HG03175 (cell line): ENCODE measurements around the gene ASIC4.

Source experiments
- ATAC-seq: cut with Tn5 transposase; IDR thresholded peaks from one replicate; pipeline ENCODE4 v1.9.1; 2021; ENCODE audit warnings: mild to moderate bottlenecking, moderate library complexity; ENCODE audit not compliant: unreplicated experiment

The ASIC4 gene

DNA sequence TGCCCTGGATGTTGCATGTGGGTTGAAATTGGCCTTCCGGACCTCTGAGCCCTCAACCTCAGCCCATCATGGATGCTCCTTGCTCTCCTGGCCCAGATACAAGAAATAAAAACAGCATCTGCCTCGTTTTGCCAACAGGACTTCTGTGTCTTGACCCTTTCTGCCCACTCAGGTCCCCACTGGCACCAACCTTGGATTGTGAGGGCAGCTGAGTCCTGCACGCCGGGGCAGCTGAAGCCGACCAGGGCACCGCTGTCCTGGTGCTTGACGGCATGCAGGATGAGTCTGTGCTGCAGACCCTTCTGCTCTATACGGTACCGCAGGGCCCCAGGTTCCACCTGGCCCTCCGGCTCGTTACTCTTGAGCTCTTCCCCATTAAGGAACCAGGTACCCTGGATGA is 52.4 kb downstream of the ASIC4 start:
- ATAC-seq = no peak

DNA sequence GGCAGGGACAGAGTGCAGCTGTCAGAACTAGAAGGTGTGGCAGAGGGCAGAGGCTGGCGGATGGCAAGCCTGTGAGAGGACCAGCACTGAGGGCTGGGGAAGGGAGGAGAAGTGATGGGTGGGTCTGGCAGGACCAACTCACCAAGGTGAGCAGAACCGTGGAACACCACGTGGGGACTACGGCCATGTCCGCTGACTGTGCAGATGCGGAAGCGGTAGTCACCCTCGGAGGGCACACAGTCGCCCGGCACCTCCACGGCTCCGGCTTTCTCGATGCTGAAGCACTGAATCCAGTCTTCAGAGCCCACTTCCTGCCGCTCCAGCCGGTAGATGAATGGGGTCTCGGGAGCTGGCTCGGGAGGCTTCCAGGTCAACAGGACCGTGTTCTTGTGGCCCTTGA is 52.8 kb downstream of the ASIC4 start:
- no peak for ATAC-seq

DNA sequence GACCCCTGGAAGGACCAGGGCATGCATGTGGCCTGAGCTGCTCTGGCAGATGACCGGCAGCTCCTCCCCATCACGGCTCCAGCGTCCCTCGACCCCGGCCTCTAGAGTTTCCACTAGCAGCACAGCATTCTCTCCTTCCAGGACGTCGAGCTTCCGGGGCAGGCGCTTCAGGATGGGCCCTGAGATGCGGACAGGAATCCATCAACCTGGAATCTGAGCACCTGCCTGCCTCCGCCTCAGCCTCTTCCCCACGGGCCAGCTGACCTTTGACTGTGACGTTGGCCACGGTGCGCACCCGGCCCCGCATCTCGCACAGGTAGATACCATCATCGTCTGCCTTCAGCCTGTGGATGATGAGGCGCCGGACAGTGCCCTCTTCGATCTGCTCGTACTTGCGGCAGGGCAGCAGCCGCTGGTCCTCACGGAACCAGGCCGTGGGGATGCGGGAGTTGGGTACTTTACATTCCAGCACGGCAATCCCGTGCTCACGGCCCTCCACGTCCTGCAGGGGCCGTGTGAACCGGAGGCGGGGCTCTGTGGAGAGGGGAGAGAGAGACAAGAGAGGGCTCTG is 53.6 kb downstream of the ASIC4 start:
- no peak for ATAC-seq

DNA sequence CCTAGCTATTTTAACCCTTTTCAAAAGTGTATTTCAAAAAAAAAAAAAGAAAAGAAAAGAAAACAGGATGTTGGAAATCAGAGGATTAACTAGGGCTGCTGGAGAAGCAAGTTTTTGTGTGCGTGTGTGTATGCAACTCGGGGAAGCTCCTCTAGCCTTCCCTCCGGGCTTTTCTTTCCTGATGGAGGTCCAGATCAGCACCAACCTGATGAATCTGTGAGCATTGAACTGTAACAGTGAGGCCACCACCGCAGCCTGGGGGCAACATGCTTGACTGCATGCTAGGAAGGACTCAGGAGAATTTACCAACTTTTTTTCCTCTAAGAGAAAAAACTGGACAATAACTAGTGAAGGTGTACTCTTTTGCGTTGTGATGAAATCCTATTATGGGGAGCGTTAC is 54.8 kb downstream of the ASIC4 start:
- no peak for ATAC-seq

DNA sequence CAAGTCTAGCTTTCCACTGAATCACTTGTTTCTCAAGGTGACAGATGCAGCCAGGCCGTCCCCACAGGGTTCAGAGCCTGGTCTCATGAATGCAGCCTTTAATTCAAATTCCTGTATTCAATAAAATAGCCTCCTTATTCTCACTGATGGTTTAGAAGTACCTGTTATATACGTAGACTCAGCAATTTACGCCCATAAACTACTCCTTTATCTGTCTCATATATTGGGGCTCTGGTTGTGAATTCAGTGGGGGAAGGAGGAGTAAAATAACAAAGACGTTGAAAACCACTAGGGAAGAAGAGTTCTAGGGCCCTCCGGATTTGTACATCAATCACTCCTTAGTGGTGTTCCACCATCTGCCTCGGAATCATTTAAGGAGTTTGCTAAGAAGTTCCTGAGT is 55.4 kb downstream of the ASIC4 start:
- ATAC-seq = no peak

DNA sequence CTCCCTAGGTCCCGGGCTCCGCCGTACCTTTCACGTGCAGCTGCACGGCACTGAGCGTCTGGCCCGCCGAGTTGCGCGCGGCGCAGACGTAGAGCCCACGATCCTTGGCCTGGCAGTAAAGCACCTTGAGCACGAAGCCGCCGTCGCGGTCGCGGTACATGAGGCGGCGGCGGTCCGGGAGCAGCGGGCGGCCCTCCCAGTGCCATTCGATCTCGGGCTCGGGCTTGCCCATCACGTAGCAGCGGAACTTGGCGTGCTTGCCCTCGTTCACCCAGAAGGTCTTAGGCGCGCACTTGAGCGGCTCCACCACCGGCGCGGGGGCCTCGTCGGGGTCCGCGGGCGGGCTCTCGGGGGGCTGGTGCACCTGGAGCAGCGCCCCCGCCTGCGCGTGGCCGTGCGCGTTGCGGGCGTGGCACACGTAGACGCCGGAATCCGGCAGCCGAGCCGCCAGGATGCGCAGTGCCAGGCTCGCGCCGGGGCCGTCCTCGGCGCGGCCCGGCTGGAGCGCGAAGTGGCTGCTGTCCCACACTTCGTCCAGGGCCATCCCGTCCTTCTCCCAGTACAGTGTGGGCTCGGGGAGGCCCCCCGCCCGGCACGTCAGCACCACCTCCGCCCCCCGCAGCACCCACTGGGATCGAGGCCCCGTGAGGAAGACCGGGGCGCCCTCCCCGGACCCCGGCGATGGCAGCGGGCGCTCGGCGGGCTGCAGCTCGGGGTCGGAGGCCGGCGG is 56.1 kb downstream of the ASIC4 start:
- no peak for ATAC-seq

DNA sequence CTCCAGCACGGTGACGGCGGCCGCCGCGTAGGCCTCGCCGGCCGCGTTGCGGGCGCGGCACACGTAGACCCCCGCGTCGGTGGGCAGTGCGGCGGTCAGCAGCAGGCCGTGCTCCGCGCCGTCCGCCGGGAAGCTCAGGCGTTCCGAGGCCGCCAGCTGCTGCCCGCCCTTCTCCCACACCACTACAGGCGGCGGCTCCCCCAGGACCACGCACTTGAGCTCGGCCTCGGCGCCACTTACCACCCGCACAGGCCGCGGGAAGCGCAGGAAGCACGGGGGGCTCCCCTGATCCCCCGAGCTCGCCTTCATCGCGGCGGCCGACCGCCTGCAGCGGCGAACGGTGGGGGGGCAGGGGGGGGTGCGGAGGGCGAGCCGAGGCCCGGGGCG is 56.6 kb downstream of the ASIC4 start:
- ATAC-seq = no peak

DNA sequence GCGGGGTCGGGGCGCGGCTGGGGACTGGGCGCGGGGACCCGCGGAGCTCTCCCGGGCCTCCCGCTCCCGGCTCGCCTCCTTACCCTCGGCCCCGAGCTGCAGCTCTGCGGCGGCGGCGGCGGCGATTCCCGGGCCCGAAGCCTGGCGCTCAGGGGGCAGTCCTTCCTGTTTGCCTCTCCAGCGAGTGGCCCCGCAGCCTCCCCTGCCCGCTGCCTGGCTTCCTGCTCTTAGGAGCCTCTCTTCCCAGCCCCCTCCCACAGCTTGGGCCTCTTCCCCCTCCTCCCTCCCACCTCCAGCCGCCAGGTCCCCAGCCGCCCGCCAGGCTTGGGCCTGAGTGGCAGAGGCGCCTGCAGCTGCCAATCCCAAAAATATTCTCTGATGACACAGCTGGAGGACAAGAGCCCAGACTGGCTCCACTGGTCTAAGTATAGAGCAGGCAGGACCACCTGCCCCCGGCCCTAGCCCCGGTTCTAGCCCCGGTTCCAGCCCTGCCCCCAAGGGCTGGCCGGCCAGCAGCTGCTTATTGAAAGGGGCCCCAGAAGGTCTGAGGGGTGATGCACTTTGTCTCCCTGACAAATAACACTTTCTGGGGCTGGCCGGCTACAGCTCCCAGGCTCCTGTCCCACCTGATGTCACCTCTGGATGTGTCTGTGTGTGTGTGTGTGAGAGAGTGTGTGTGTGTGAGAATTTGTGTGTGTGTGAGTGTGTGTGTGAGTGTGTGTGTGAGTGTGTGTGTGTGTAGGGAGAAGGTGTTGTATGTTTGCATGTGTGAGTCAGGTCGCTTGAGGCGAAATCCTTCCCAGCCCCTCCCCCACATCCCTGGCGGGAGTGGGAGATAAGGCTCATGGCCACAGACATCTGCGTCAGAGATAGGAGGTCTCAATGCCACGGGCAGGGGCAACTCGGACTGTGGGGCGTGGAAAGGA is 57.3 kb downstream of the ASIC4 start, which contains the start of gene OBSL1:
TSS of gene OBSL1 (minus strand) at position 229 of the 926 bp plus-strand sequence. CDS start 307 bp downstream, outside the sequence.
- no peak for ATAC-seq

DNA sequence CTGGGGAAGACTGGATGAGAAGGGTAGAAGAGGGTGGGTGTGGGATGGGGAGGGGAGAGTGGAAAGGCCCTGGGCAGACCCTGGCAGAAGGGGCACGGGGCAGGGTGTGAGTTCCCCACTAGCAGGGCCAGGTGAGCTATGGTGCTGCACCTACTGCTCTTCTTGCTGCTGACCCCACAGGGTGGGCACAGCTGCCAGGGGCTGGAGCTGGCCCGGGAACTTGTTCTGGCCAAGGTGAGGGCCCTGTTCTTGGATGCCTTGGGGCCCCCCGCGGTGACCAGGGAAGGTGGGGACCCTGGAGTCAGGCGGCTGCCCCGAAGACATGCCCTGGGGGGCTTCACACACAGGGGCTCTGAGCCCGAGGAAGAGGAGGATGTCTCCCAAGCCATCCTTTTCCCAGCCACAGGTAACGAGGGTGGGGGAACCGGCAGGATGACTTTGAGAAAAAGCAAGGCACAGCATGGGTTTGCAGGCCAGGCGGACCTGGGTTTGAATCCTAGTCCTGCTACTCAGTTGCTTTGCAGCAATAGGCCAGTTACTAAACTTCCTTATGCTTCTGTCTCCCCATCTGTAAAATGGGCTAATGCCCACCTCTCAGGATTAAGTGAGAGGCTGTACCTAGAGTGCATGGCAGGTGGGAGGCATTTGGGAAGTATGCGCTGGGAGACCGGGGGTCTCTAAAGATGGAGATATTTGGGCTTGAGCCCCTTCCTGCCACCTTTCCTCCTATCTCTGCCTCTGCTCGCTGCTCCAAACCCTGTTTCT is 58.1 kb downstream of the ASIC4 start, which contains the start of gene INHA:
TSS of gene INHA (plus strand) at position 74 of the 765 bp plus-strand sequence. CDS start at position 139, 65 bp downstream.
- ATAC-seq = no peak

DNA sequence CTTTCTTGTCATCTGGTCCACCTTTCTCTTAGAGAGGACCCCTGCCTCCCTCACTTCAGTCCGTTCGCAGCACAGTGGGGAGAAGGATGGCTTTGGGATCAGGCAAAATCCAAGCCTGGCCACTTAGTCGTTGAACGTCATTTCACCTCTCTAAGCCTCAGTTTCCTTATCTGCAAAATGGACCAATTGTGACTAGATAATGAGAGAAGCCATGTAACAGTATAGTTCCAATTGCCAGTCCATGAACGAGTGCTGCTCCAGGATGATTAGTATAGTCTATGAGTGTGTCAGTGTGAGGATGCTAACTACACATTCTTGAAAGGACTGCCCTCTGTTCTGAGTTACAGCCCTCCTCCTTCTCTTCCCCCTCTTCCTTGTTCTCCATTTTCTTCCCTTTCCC is 58.9 kb downstream of the ASIC4 start:
- ATAC-seq = no peak

DNA sequence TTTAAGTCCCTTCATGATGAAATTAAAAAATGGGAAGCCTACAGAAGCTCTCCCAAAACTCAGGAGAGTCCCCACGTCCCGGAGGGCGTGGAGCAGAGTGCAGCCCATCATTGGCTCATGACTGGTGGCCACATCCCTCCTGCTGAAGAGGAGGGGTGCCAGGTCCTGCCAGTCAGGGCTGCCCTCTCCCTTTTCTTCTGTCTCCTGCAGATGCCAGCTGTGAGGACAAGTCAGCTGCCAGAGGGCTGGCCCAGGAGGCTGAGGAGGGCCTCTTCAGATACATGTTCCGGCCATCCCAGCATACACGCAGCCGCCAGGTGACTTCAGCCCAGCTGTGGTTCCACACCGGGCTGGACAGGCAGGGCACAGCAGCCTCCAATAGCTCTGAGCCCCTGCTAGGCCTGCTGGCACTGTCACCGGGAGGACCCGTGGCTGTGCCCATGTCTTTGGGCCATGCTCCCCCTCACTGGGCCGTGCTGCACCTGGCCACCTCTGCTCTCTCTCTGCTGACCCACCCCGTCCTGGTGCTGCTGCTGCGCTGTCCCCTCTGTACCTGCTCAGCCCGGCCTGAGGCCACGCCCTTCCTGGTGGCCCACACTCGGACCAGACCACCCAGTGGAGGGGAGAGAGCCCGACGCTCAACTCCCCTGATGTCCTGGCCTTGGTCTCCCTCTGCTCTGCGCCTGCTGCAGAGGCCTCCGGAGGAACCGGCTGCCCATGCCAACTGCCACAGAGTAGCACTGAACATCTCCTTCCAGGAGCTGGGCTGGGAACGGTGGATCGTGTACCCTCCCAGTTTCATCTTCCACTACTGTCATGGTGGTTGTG is 60.4 kb downstream of the ASIC4 start:
- no peak for ATAC-seq

DNA sequence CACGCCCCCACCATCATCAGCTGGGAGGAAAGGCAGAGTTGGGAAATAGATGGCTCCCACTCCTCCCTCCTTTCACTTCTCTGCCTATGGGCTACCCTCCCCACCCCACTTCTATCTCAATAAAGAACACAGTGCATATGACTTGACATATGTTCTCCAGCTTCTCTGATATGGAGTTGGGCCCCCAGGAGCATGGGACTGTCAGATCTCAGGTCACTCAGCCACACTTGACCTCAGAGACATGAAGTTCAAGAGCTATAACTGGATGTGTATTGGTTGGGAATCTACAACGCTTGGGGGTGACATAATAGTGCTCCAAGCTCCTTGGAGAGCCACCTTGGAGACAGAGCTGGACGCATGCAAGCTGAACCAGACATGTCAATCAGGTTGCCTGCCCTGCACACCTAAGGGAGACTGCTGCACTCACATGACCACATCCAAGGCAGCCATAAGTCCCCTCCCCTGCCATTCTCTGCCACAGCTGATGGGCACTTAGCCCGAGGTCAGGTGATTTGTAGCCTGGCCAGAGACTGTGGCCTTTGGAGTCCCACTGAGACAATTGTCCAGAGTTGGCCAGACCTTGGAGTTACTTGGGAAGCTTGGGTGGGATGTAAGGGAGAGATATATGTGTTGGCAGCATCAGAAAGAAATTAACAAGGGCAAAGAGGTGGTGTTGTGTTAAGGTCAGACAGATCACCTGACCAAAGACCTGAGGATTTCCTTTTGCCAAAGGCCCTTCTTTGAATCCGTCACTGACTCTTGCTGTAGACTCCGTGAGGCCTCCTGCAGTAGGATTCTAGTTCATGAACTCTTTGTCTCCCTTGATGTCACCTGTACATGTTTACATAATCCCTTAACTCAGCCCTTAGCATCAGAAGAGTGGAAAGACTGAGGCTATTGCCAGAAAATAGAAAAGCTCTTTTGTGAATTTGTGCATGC is 61.6 kb downstream of the ASIC4 start:
- no peak for ATAC-seq

DNA sequence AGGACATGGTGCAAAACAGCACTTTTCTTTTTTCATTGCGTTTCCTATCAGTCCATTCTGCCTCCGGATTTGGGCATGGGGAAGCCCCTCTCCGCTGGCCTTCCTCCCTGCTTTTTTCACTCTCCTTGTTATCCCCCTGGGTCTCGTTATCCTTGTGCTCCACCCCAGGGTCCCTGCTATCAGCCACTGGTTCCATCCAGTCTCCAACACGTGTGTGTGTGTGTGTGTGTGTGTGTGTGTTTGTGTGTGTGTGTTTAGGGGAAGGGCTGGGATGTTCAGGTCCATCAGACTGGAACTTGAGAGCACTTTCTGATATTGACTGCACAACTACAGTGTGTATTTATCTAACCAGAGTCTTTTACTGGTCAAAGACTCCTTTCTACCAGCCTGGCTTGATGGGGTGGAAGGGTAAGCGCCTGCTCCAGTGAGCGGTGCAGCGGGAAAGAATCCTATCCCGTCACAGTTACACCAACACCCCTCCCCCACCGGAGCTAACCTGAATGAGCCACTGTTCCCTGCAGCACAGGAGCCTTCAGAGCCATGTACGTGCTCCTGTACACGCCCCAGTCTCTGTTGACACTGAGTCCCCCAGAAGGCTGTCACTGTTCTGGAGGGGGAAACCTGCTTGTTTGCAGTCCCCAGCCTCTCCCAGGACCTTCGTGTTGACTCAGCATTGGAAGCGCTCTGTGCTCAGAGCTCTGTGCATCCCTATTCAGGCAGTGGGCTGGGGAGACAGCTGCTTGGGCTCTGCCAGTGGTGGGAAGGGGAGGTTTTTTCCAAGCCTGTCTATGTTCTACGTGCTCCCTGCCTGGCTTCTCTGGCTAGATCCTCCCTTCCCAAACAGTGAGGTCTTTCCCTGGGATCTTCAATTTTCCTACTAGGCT is 62.5 kb downstream of the ASIC4 start:
- no peak for ATAC-seq

DNA sequence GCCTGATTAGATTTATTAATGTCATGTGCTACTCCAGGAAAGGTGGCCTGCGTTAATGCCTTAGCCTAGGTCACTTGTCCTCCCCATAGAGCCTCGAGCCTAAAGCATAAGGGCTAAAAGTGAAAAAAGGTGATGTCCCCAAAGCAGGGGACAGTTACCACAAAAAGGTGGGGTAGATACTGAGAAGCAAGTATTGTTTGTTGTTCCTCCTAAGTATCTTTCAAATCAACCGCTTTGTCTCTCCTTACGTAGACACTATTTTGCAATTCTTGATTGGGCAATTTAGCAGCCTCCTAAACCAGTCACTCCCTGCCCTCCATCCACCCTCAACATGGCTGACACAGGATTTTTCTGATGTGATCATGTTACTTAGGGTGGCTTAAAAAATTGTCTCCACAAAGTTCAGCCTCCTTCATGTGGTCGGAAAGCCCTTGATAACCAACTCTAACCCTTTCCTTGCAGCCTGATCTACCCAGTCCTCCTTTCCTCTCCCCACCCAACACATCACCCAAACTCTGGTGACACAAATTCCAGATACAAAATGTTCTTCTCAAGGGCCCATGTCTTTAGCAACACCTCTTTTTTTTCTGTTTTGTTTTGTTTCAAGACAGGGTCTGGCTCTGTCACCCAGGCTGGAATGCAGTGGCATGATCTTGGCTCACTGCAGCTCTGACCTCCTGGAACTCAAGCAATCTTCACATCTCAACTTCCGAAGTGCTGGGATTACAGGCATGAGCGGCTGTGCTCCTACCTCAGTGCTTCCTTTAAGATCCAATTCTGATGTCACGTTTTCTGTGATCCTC is 64.7 kb downstream of the ASIC4 start:
- no peak for ATAC-seq

DNA sequence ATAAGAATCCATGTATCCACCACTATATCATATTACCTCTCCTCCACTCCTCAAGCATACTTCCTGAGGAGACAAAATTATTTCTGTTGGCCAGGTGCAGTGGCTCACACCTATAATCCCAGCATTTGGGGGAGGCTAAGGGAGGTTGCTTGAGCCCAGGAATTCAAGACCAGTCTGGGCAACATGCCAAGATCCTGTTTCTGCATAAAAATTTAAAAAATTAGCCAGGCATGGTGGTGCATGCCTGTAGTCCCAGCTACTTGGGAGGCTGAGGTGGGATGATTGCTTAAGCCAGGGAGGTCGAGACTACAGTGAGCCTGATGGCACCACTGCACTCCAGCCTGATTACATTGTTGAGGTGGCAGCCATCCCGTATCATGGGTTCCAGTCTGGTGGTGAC is 67.1 kb downstream of the ASIC4 start:
- no peak for ATAC-seq
